Hepatocyte (in vitro differentiated cells): ENCODE results near the gene STARD13. TPM values are rescaled to one million over a fixed set of nuclear protein-coding genes. Genes with fewer than 3 reads are reported as not detected.
A peak's percentile ranks its signal among the peaks of the same experiment; 100 is the strongest.

Experiments
- DNase-seq: peaks from one replicate; pipeline ENCODE4 v3.0.0-alpha.2; 2016; ENCODE audit warnings: low spot score
- H2AFZ ChIP-seq: fragments of 200-600 bp; sonication (generic); 2 replicates; pipeline ENCODE4 v1.6.0; 2016; ENCODE audit warnings: antibody characterized with exemption, mild to moderate bottlenecking
- H3K27ac ChIP-seq: fragments of 200-600 bp; sonication (generic); 2 replicates; pipeline ENCODE4 v1.5.1; 2016; ENCODE audit warnings: mild to moderate bottlenecking
- H3K27me3 ChIP-seq: fragments of 200-600 bp; sonication (generic); 2 replicates; pipeline ENCODE4 v1.6.1; 2016
- H3K36me3 ChIP-seq: fragments of 200-600 bp; sonication (generic); replicated peaks from 2 replicates; pipeline ENCODE4 v1.5.1; 2016; ENCODE audit warnings: low read depth; ENCODE audit not compliant: insufficient read depth
- H3K4me1 ChIP-seq: fragments of 200-600 bp; sonication (generic); 2 replicates; pipeline ENCODE4 v1.5.1; 2016; ENCODE audit warnings: mild to moderate bottlenecking, moderate library complexity; ENCODE audit not compliant: insufficient read depth
- H3K4me2 ChIP-seq: fragments of 200-600 bp; sonication (generic); 2 replicates; pipeline ENCODE4 v1.6.0; 2016
- H3K4me3 ChIP-seq: fragments of 200-600 bp; sonication (generic); 2 replicates; pipeline ENCODE4 v1.5.1; 2016; ENCODE audit warnings: mild to moderate bottlenecking
- H3K79me2 ChIP-seq: fragments of 200-600 bp; sonication (generic); 2 replicates; pipeline ENCODE4 v1.6.0; 2017; ENCODE audit warnings: mild to moderate bottlenecking
- H3K9me2 ChIP-seq: fragments of 200-600 bp; sonication (generic); replicated peaks from 2 replicates; pipeline ENCODE4 v1.6.0; 2017; ENCODE audit warnings: mild to moderate bottlenecking; ENCODE audit not compliant: insufficient read depth
- H3K9me3 ChIP-seq: fragments of 200-600 bp; sonication (generic); 2 replicates; pipeline ENCODE4 v1.5.1; 2016; ENCODE audit warnings: low read depth, mild to moderate bottlenecking
- H4K20me1 ChIP-seq: fragments of 200-600 bp; sonication (generic); 2 replicates; pipeline ENCODE4 v1.6.0; 2016; ENCODE audit warnings: mild to moderate bottlenecking; ENCODE audit not compliant: insufficient read depth, poor library complexity, severe bottlenecking
- EZH2 ChIP-seq: fragments of 200-600 bp; sonication (generic); IDR thresholded peaks from 2 replicates; pipeline ENCODE4 v1.6.1; 2016; ENCODE audit warnings: antibody characterized with exemption, mild to moderate bottlenecking, borderline replicate concordance
- EZH2phosphoT487 ChIP-seq: fragments of 200-600 bp; sonication (generic); IDR thresholded peaks from one replicate; pipeline ENCODE4 v1.6.1; 2018; ENCODE audit warnings: antibody characterized with exemption, mild to moderate bottlenecking, low read depth, moderate library complexity; ENCODE audit not compliant: unreplicated experiment, severe bottlenecking
- WGBS: methylation state at CpG from one replicate; pipeline ENCODE4 v1.1.6; 2016; ENCODE audit warnings: low lambda C conversion rate; ENCODE audit errors: missing lambda C conversion rate; 5-methylcytosine and 5-hydroxymethylcytosine counted together
- polyA plus RNA-seq: library from polyadenylated mRNA; unstranded; fragments of >200 nt; fragmentation: Nextera tagmentation; extraction: Ambion mirVana; gene quantifications from 2 replicates; pipeline ENCODE4 v1.2.1, GENCODE V29; 2016
- total RNA-seq: library from RNA; depleted of rRNA; stranded (reverse); fragments of >200 nt; gene quantifications from 2 replicates; pipeline ENCODE4 v1.2.3, GENCODE V29; 2014
- TF ChIP-seq, protein P1 (sequence below): fragments of 200-600 bp; sonication (generic); IDR thresholded peaks from 2 replicates; pipeline ENCODE4 v1.5.1; 2016; ENCODE audit warnings: antibody characterized with exemption, mild to moderate bottlenecking; ENCODE audit not compliant: poor library complexity

Gene STARD13
- total and polyA plus RNA-seq, 2 experiments from 2014 or later, result 5.4 to 13.5 TPM

DNA sequence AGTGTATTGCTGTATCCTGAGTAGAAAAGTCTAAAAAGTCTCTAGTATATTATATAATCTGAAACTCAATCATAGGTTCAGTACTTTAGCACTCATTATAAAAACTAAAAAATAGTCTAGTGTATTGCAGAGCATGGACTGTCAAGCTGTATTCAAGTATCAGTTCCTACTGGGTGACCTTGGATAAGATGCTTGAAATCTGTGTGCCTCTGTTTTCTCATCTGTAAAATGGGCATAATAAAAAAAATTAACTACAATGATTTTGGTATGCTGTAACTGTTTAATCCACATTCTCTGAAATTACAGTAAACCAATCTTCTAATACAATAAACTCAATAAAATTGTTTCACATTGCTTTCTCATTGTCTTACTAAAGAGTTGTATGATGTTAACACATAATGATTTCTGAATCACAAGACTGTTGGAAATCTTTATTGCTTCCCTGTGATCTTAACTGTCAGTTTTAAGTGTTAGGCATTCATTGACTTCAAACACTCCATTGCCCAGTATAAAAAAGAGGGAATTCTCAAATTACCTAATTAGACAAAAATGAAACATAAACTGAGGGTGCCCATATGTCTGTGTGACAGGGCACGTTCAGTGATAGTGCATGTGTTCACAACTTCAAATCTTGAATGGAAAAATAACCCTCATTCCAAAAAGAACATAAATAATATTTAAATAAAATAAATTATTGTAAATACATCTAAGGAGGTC, 2.2 kb downstream of the STARD13 start:
- H3K9me3 ChIP-seq, result no peaks in the 10 kb centered on the region
- no peaks in the 10 kb centered on the region for H3K27me3 ChIP-seq
- no peak overlapping the region for H3K27ac ChIP-seq
- peak overlapping the region; percentile 74 for H3K4me2 ChIP-seq
- no peak overlapping the region for H2AFZ ChIP-seq
- H3K79me2 ChIP-seq, result peaks cover 46% of the 10 kb centered on the region
- H3K4me1 ChIP-seq, result peaks cover 36% of the 10 kb centered on the region
- TF ChIP-seq EZH2phosphoT487 (no peak), EZH2 (no peak)
- TF ChIP-seq, protein P1, sequence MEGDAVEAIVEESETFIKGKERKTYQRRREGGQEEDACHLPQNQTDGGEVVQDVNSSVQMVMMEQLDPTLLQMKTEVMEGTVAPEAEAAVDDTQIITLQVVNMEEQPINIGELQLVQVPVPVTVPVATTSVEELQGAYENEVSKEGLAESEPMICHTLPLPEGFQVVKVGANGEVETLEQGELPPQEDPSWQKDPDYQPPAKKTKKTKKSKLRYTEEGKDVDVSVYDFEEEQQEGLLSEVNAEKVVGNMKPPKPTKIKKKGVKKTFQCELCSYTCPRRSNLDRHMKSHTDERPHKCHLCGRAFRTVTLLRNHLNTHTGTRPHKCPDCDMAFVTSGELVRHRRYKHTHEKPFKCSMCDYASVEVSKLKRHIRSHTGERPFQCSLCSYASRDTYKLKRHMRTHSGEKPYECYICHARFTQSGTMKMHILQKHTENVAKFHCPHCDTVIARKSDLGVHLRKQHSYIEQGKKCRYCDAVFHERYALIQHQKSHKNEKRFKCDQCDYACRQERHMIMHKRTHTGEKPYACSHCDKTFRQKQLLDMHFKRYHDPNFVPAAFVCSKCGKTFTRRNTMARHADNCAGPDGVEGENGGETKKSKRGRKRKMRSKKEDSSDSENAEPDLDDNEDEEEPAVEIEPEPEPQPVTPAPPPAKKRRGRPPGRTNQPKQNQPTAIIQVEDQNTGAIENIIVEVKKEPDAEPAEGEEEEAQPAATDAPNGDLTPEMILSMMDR, result no peak
- H4K20me1 ChIP-seq, result no peaks in the 10 kb centered on the region
- no peak for DNase-seq
- 68% methylated on average over 1 of the region's 1 CpG for WGBS
- peak overlapping the region; percentile 39 for H3K4me3 ChIP-seq
- no peaks in the 10 kb centered on the region for H3K9me2 ChIP-seq
- no peaks in the 10 kb centered on the region for H3K36me3 ChIP-seq

DNA sequence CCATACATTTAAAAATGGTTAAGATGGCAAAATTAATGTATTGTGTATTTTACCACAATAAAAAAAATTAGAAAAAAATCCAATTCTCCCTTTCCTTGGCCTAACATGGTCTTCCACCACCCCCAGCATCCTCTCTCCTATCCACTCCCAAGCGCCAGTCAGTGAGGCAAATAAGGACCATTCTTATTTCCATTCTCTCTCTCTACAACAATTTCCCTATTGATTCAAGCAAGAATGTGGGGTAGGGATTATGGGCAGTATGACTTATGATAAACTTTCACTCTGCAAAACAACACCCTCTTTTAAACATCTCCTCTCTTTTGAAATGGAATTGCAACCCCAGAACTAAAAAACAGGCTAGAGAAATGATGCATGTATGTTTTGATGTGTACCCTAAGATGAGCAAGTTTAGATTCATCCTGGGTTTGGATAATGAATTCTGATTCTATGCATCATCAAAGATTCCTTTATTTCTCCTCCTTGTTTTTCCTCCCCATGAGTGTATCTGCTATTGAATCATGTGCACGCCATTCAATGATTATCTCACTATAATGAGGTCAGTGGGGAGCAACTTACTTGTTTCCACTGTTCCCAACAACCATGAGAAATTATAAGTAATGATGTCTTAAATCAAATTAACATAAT, 3.5 kb downstream of the STARD13 start:
- no peak overlapping the region for H3K4me3 ChIP-seq
- H3K79me2 ChIP-seq, result peaks cover 57% of the 10 kb centered on the region
- H4K20me1 ChIP-seq, result no peaks in the 10 kb centered on the region
- H3K36me3 ChIP-seq, result no peaks in the 10 kb centered on the region
- H3K27me3 ChIP-seq, result no peaks in the 10 kb centered on the region
- DNase-seq, result no peak
- H3K4me2 ChIP-seq, result no peak overlapping the region
- no peak overlapping the region for H3K27ac ChIP-seq
- 100% methylated on average over 2 of the region's 2 CpGs for WGBS
- peaks cover 36% of the 10 kb centered on the region for H3K4me1 ChIP-seq
- TF ChIP-seq EZH2 (no peak), EZH2phosphoT487 (no peak)
- TF ChIP-seq, protein P1, result no peak
- no peaks in the 10 kb centered on the region for H3K9me2 ChIP-seq
- no peak overlapping the region for H2AFZ ChIP-seq
- H3K9me3 ChIP-seq, result no peaks in the 10 kb centered on the region

DNA sequence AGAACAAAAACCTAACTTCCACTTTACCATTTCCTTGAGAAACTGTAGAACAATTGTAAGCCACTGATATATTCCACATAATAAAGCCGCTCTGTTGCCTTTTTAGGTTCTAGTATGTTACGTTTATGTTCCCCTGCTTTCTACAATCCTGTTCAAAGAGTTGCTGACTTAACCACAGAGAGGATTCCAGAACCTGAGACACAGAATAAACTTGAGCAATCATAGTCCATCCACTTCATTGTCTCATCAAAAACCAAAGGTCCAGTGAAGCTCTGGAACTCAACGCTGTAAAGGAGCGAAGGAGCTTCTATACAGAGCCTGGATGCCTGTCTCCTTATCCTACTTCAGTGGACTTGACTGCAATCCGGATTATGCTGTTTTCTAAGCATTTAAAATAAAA, 4.6 kb downstream of the STARD13 start:
- H3K9me3 ChIP-seq, result no peaks in the 10 kb centered on the region
- no peaks in the 10 kb centered on the region for H3K27me3 ChIP-seq
- H3K36me3 ChIP-seq, result no peaks in the 10 kb centered on the region
- H3K4me1 ChIP-seq, result peaks cover 30% of the 10 kb centered on the region
- TF ChIP-seq EZH2 (no peak), EZH2phosphoT487 (no peak)
- TF ChIP-seq, protein P1, result no peak
- no peaks in the 10 kb centered on the region for H3K9me2 ChIP-seq
- DNase-seq, result no peak
- peak overlapping the region; percentile 58 for H3K27ac ChIP-seq
- H3K4me2 ChIP-seq, result no peak overlapping the region
- no peaks in the 10 kb centered on the region for H4K20me1 ChIP-seq
- H3K79me2 ChIP-seq, result peaks cover 67% of the 10 kb centered on the region
- WGBS, result 95% methylated on average over 5 of the region's 5 CpGs
- H2AFZ ChIP-seq, result no peak overlapping the region
- no peak overlapping the region for H3K4me3 ChIP-seq
